NAMALWA (cell line): ENCODE results near the gene OR1B1.
A peak's percentile ranks its signal among the peaks of the same experiment; 100 is the strongest.
"Not testable (repeated sequence)": the region's sequence is repeated elsewhere in the genome, so short reads cannot be mapped to it uniquely, and the experiment has no call there.

Source experiments
- DNase-seq: peaks from one replicate; pipeline ENCODE4 v3.0.0-alpha.2; 2015; ENCODE audit warnings: low spot score

Gene OR1B1

DNA sequence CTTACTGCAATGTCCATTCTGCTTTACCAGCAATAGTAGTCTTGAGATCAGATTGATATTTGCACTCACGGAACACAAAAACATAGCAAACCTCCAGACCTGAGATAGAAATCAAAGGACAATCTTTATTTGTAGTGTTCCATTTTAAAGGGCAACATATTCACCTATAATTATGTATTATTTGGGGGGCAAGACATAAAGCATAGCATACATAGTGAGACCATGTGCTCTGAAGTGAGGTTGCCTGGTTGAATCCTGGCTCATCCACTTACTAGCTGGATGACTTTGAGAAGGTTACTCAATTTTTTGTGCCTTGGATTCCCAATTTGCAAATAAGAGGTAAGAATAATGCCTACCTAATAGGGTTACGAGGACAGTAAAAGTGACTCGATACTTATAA is at the start of gene OR1B1:
OR1B1 (minus strand) TSS at position 101 of the 400 bp plus-strand sequence.
- no peak for DNase-seq

DNA sequence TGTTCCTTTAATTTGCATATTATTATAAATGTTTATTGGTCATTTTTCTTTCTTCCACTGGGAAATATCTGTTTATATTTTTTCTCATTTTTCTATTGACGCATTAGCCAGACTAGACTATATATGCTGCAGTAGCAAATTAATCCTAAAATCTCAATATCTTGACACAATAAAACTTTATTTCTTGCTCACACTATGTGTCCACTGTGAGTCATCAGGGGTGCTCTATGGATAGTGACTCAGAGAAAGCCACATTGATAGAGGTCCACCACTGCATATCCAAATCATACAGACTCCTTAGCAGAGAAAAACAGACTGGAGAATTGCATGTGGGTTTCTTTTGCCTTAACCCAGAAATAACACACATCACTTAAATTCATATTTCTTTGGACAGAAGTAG is 38.3 kb upstream of the OR1B1 start:
- no peak for DNase-seq

DNA sequence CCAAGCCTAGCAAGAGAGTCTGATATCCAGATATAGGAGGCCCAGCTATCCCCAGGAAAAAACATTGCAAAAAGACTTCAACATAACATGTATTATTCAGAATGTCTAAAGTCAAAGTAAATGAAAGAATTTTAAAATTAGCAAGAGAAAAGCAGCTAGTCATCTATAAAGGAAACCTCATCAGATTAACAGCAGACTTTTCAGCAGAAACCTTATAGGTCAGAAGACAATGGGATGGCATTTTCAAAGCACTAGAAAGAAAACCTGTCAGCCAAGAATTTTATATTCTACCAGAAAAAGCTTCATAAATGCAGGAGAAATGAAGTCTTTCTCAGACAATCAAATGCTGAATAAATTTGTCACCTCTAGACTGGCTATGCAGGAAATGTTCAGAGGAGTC is 27.4 kb upstream of the OR1B1 start:
- DNase-seq: no peak

DNA sequence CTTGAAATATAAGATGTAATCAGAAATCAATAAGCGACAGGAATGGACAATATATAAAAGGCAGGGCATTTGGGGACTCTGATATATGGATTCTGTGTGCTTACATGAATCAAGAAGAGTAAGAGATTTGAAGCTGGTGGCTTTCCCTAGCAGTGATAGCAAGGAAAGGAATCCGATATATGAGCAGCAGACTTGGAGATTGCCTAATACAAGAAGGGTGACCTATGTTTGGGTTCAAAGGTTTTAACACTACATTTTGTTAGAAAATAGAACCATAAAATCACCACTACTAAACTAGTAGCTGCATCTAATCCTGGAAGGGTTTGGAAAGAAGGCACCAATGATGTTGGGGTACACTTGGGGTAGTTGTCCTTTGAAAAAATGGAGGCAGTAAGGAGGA is 15.1 kb upstream of the OR1B1 start:
- DNase-seq: no peak

DNA sequence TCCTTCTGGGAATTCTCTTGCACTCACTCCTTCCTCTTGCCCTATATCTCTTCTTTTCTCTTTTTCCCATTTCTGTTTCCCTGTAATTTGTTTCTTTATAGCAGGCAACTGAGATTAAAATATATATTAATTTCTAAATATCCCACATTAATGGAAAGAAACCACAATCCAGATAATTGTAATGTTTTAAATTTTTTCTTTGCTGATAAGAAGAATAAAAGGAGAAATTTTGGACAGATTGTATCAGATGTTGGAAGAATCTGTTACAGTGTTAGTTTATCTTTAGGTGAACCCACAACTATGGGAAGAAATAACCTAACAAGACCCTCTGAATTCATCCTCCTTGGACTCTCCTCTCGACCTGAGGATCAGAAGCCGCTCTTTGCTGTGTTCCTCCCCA is 4.0 kb upstream of the OR1B1 start, which contains the start of gene OR1L1:
OR1L1 (plus strand) TSS at position 301 of the 400 bp plus-strand sequence; CDS start at position 301, 0 bp downstream.
- no peak for DNase-seq

DNA sequence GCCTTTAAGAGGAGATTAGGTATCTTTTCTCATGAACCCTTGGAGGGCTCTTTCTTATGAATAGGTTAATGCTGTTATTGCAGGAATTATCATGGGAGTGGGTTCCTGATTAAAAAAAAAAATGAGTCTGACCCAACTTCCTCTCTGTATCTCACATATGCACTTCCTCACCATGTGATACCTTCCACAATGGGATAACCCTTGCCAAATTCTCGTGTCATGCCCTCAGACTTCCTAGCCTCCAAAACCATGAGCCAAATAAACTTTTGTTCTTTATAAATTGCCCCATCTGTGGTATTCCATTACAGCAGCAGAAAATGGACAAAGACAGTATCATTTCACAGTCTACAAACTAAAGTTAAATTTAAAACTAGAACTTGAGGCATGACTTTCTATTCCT is 1.0 kb downstream of the OR1B1 start:
- no peak for DNase-seq

DNA sequence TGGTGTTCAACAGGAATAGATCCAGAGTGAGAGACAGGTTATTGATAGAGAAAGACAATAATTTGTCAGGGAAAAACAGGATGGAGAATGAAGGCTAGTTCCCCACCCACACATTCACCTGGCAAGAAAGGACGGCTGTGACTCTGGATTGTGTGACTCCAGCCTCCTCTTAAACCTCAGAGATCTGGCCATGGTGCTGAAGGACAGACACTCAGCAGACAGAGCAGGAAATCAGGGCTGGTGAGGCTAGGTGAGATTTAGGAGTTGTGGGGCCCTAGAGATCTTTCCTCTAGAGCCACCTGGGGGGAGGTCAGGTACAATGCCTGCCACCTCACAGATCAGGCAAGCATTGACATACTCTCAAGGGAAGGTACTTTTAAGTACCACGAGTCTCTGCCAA is 15.2 kb downstream of the OR1B1 start:
- DNase-seq: peak; percentile 5

DNA sequence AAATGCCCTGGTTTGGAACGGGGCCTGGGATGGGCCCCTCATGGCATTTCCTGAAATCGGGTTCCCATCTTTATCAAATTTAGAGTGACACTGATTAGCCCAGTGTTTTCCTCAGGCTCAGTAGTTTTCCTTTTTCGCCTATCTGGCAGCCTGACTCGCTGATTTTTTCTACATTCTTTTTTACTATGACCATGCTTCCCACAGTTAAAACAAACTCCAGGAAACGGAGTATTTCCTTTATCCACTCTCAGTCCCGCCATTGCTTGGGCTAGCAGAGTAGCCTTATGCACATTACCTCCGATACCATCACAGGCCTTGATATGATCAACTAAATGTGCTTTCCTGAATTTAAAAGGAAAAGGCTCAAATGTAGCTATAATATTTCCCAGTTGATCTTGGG is 37.4 kb downstream of the OR1B1 start:
- no peak for DNase-seq

DNA sequence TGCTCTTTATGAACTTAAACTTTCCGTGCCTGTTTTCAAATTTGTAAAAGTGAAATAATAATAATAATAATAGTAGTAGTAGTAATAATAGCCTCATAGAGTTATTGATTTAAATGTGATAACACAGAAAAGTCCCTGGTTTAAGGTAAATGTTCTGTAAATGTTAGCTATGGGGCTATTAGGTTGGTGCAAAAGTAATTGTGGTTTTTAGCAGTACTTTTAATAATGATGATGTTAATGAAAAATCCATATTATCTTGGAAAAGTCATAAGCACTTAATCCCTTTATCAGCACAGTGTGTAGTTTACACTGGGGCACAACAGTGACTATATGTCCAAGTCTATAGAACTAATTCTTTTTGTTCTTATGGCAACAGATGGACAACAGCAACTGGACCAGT is 43.1 kb downstream of the OR1B1 start, which contains the start of gene OR1Q1:
OR1Q1 (plus strand) TSS at position 377 of the 400 bp plus-strand sequence; CDS start at position 377, 0 bp downstream.
- no peak for DNase-seq

DNA sequence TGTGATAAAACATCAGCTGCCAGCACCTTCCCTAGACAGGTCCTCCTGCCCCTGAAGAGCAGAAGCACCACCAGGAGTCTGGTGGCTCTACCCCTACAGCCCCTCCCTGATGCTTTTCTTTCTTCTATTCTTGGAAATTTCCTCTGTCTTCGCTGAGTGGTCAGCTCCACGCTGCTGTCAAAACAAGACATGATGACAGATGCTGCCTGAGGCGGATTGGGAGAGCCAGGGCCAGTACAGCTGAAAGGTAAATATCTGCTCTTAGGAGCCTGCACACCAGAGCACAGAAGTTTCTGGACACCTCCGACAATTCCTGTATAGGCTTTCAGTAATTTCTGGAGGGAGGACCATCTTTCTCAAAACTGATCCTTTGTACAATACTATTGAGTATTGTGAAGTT is 47.6 kb downstream of the OR1B1 start:
- DNase-seq: no peak

DNA sequence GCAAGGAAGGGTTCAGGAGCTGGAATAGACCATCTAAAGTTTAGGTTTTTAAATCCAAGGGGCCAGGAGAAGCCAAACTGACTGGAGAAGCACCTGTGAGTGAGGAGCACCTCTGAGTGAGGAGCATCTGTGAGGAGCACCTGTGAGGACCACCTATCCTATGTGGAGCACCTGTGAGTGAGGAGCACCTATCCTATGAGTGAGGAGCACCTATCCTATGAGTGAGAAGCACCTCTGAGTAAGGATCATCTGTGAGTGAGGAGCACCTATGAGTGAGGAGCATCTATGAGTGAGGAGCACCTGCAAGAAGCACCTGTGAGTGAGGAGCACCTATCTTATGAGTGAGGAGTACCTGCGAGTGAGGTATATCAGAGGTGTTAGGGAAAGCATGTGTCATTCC is 50.8 kb downstream of the OR1B1 start:
- DNase-seq: no peak

DNA sequence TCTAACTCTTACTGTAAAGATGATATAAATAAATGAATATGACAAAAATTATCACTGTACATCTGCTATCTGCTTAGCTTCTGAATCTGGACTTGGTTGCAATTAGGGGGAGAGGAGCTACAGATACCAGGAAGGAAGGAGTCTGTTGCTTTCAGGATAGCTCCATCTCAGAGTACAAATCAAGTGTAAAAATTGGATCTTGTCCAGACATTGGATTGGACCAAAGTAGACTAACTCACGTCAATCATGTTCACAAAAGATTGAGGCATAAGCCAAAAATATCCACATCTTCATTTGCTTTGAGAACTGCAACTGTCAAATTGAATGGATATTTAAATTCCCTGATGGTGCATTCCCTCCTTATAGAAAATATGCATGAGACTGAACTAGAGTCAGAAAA is 51.7 kb downstream of the OR1B1 start:
- no peak for DNase-seq

DNA sequence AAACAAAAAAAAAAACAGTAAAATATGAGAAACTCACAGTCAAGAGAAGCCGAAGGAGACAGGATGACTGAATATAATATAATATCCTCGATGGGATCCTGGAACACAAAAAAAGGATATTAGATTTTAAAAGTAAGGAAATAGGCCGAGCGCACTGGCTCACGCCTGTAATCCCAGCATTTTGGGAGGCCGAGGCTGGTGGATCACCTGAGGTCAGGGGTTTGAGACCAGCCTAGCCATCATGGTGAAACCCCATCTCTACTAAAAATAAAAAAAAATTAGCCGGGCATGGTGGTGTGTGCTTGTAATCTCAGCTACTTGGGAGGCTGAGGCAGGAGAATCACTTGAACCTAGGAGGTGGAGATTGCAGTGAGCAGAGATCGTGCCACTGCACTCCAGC is 74.1 kb downstream of the OR1B1 start, which contains the start of gene OR1L8:
OR1L8 (minus strand) TSS at position 101 of the 400 bp plus-strand sequence. CDS start 14,907 bp downstream, outside the sequence.
- DNase-seq: not testable (repeated sequence)

DNA sequence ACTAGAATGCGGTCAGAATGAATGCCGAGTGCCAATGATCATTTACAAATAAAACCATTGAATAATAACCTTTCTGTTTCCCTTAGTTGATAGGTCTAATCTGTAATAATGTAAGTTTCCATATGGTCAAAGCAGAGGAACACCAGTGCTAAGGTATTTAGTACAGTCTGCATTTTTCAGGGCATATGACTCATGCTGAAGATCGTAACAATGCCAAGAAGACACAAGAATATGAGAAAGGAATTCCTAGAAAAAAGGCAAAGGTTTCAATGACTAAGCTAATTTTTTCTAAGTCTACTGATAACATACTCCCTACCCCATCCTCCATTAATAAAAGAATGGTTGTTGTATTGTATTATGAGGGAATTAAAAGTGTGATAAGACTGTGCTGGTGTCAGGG is 77.1 kb downstream of the OR1B1 start:
- DNase-seq: no peak

DNA sequence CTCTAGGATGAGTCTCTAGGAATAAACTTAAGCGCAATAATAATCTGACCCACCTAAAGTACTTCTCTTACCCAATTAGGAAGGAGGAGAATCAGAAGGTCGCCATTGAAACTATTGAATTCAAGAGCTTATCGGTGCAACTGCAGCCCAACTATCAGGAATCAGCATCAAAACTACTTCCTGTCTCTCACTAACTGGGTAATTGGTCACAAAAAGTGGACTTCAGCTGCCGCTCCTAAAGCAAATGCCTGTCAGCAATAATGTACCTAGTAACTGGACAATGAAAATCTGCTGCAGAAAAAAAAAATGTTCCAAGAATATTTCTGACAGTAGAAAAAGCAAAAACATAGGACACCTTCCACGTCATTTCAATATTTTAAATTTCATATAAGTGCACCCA is 77.6 kb downstream of the OR1B1 start:
- DNase-seq: no peak
